Large intestine (tissue), 3 donors: ENCODE measurements around the gene ATP10A. TPM values are rescaled to one million over a fixed set of nuclear protein-coding genes. Genes with fewer than 3 reads are reported as not detected.

Source experiments
- DNase-seq, 2 donors: peaks; one replicate each; pipeline versions ENCODE4 v3.0.0 to v3.0.0-alpha.2; 2013
- H3K27ac ChIP-seq: one replicate; pipeline ENCODE4 v1.5.1; 2013; ENCODE audit warnings: low read length
- H3K27me3 ChIP-seq: 2 replicates; pipeline ENCODE4 v1.6.1; 2013; ENCODE audit warnings: low read length; ENCODE audit not compliant: control insufficient read depth, insufficient read depth
- H3K36me3 ChIP-seq: 2 replicates; pipeline ENCODE4 v1.6.1; 2013; ENCODE audit warnings: low read length; ENCODE audit not compliant: control insufficient read depth, insufficient read depth
- H3K4me1 ChIP-seq: one replicate; pipeline ENCODE4 v1.6.1; 2013; ENCODE audit warnings: low read length; ENCODE audit not compliant: control insufficient read depth, insufficient read depth
- H3K4me3 ChIP-seq: one replicate; pipeline ENCODE4 v1.5.1; 2013; ENCODE audit warnings: low read length
- H3K9me3 ChIP-seq: one replicate; pipeline ENCODE4 v1.6.1; 2013; ENCODE audit warnings: mild to moderate bottlenecking, low read depth, low read length, moderate library complexity; ENCODE audit not compliant: control insufficient read depth
- WGBS: methylation state at CpG from one replicate; pipeline ENCODE4 v1.1.5; 2013; ENCODE audit warnings: low lambda C conversion rate; ENCODE audit not compliant: insufficient coverage; 5-methylcytosine and 5-hydroxymethylcytosine counted together
- polyA plus RNA-seq: library from polyadenylated mRNA; unstranded; fragments of 120-200 nt; gene quantifications from one replicate; pipeline ENCODE4 v1.2.1, GENCODE V29; 2013

The ATP10A gene
- polyA plus RNA-seq, 1 donor = 2.2 TPM

- no peaks in the 10 kb centered on the region for H3K9me3 ChIP-seq
- no peak overlapping the region for H3K4me3 ChIP-seq
- DNase-seq = no peak
- H3K27me3 ChIP-seq = no peaks in the 10 kb centered on the region
- no peaks in the 10 kb centered on the region for H3K36me3 ChIP-seq
- peaks cover 9% of the 10 kb centered on the region for H3K4me1 ChIP-seq
- no CpG with 5 or more reads among the region's 6 CpGs for WGBS
- H3K27ac ChIP-seq = no peak overlapping the region
Observed at GRCh38 chr15:25671132-25671531, 192.0 kb downstream of the ATP10A start.

DNA sequence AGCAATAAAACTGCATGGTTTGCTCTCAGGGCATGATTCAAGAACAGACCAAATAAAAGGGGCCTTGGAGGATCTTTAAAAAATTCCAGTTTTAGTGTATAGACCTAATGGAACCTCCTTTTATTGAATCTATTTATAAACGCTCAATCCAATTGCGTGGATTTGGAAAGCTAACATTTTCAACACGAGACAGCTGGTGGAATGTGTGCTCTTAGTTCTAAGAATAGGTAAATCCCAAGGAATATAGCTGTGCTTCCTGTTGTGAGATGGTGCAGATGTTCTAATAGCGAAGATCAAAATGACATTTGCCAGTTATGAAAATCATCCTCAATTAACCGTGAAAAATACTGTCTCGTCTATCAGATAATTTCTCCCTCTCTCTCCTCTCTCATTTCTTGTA, 192.5 kb downstream of the ATP10A start:
- no CpG with 5 or more reads among the region's 6 CpGs for WGBS
- peaks cover 9% of the 10 kb centered on the region for H3K4me1 ChIP-seq
- no peak overlapping the region for H3K27ac ChIP-seq
- H3K4me3 ChIP-seq = no peak overlapping the region
- DNase-seq = no peak
- H3K36me3 ChIP-seq = no peaks in the 10 kb centered on the region
- no peaks in the 10 kb centered on the region for H3K27me3 ChIP-seq
- H3K9me3 ChIP-seq = no peaks in the 10 kb centered on the region

- no CpG with 5 or more reads among the region's 15 CpGs for WGBS
- Histone ChIP-seq H3K4me1 (peaks cover 9% of the 10 kb centered on the region), H3K27me3 (no peaks in the 10 kb centered on the region), H3K9me3 (no peaks in the 10 kb centered on the region), H3K4me3 (peak overlapping the region; percentile 6), H3K27ac (no peak overlapping the region), H3K36me3 (no peaks in the 10 kb centered on the region)
- peak; percentile 38 to 63 for DNase-seq
Observed at GRCh38 chr15:25670025-25670554, 193.0 kb downstream of the ATP10A start.

DNA sequence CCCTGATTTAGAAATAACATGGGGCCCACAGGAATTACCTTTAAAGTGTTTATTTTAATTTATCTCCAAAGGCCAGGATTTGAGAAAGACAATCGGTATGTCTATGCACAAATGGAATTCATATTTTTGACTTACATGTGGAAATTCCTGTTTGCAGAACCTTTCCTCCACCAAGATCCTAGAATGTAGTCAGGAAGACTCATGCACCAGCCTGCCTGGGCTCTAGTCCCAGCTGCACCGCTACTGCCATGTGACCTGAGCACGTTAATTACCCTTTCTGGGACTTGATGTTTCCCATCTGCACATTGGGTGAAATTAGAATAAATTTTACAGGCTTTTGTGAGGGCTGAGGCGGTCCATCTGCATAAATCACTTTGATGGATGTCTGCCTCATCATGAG, 194.2 kb downstream of the ATP10A start:
- Histone ChIP-seq H3K27ac (no peak overlapping the region), H3K36me3 (no peaks in the 10 kb centered on the region), H3K4me3 (no peak overlapping the region), H3K27me3 (no peaks in the 10 kb centered on the region), H3K4me1 (peaks cover 9% of the 10 kb centered on the region), H3K9me3 (no peaks in the 10 kb centered on the region)
- WGBS = 86% methylated on average over 1 of the region's 4 CpGs
- no peak for DNase-seq

DNA sequence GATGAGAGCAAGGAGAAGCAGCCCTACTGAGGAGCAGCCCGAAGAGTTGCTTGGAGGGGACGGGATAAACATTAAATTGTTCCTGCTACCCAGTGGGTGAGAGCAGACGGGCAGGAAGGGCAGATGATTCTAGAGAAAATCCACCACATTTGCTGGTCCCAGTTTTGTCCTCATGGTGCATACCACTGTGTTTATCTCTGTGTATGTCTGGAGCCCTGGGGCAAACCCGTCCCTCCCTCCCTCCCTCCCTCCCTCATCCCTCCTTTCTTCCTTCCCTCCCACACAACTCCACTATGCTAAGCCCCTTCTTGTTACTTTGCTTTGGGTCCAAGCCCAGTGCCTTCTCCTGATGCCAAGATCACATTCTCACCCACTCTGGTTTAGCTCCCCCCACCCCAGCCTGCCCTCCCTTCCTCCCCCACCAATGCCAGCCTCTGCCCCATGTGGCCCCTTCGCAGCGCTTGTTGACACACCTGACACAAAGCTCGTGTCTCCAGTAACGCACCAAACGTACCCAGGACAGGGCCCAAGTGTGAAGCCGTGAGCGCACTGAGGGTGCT, 194.8 kb downstream of the ATP10A start:
- Histone ChIP-seq H3K4me3 (no peak overlapping the region), H3K36me3 (no peaks in the 10 kb centered on the region), H3K9me3 (no peaks in the 10 kb centered on the region), H3K27me3 (no peaks in the 10 kb centered on the region), H3K27ac (no peak overlapping the region), H3K4me1 (peaks cover 9% of the 10 kb centered on the region)
- no CpG with 5 or more reads among the region's 11 CpGs for WGBS
- DNase-seq = no peak

DNA sequence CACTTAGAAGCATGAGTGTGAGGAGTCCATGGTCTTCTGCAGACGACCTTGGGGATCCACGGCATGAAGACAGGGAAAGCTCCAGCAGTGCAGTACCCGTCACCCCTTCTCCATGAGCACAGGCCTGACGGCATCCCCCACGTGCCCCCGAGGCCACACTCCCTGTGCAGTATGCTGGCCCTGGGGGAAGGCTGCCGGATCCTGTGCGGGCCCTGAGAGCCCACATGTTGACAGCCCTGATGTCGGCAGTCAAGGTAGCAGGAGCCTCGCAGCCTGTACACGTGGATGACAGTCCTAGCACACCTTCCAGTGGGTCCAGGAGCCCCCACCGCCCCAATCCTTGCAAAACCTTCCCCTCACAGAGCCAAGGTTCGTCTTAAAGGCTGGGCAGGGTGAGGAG, 195.3 kb downstream of the ATP10A start:
- H3K36me3 ChIP-seq = no peaks in the 10 kb centered on the region
- H3K4me3 ChIP-seq = no peak overlapping the region
- peaks cover 9% of the 10 kb centered on the region for H3K4me1 ChIP-seq
- no peak overlapping the region for H3K27ac ChIP-seq
- H3K27me3 ChIP-seq = no peaks in the 10 kb centered on the region
- no peaks in the 10 kb centered on the region for H3K9me3 ChIP-seq
- no CpG with 5 or more reads among the region's 13 CpGs for WGBS
- DNase-seq = no peak

GRCh38 chr15:25665913-25666312, 197.2 kb downstream of the ATP10A start:
- no peaks in the 10 kb centered on the region for H3K27me3 ChIP-seq
- DNase-seq = no peak
- peaks cover 7% of the 10 kb centered on the region for H3K4me1 ChIP-seq
- no peaks in the 10 kb centered on the region for H3K36me3 ChIP-seq
- no peak overlapping the region for H3K27ac ChIP-seq
- WGBS = no CpG with 5 or more reads among the region's 3 CpGs
- no peak overlapping the region for H3K4me3 ChIP-seq
- no peaks in the 10 kb centered on the region for H3K9me3 ChIP-seq

DNA sequence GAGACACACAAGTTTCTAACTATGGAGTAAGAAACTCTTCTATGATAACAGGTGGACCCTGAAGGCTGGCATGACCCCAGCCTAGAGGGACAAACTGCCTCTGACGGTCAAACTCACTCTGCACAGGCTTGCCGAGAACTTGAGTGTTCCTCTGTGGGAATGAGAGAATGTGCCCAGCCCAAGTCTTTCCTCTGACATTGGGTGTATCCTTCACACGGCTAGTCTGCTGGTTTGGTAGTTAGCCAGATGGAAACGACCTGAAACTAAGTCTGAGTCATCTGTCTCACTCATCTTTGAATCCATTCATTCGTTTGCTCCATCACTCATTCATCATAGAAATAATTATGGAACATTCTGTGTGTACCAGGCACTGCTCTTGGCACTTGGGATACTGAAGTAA, 198.4 kb downstream of the ATP10A start:
- no peak overlapping the region for H3K4me3 ChIP-seq
- no peaks in the 10 kb centered on the region for H3K9me3 ChIP-seq
- H3K27me3 ChIP-seq = no peaks in the 10 kb centered on the region
- no peaks in the 10 kb centered on the region for H3K4me1 ChIP-seq
- H3K36me3 ChIP-seq = no peaks in the 10 kb centered on the region
- H3K27ac ChIP-seq = no peak overlapping the region
- no CpG with 5 or more reads among the region's 5 CpGs for WGBS
- DNase-seq = no peak

GRCh38 chr15:25663515-25663914, 199.6 kb downstream of the ATP10A start:
- Histone ChIP-seq H3K4me3 (no peak overlapping the region), H3K9me3 (no peaks in the 10 kb centered on the region), H3K27me3 (no peaks in the 10 kb centered on the region), H3K4me1 (no peaks in the 10 kb centered on the region), H3K27ac (no peak overlapping the region), H3K36me3 (no peaks in the 10 kb centered on the region)
- no peak for DNase-seq
- 80% methylated on average over 1 of the region's 5 CpGs for WGBS

DNA sequence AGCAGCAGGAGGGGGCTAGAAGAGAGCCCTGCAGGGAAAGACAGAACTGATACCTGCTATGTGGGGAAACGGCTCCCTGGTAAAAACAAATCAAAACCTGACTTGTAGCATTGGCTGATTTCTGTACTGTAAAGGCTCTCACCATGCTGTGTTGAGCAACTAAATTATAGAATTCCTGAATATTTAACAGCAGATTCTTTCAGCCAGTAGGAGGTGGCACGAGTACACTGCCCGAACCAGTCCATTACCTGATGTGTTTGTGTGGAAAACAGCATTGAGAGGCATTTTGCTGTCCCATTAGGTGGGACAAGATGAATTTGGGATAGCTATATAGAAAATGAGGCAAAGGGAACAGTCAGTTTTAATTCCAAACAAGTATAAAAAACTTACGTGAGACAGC, 201.2 kb downstream of the ATP10A start:
- Histone ChIP-seq H3K27ac (no peak overlapping the region), H3K4me1 (no peaks in the 10 kb centered on the region), H3K27me3 (no peaks in the 10 kb centered on the region), H3K9me3 (no peaks in the 10 kb centered on the region), H3K36me3 (no peaks in the 10 kb centered on the region), H3K4me3 (no peak overlapping the region)
- WGBS = no CpG with 5 or more reads among the region's 4 CpGs
- no peak for DNase-seq

DNA sequence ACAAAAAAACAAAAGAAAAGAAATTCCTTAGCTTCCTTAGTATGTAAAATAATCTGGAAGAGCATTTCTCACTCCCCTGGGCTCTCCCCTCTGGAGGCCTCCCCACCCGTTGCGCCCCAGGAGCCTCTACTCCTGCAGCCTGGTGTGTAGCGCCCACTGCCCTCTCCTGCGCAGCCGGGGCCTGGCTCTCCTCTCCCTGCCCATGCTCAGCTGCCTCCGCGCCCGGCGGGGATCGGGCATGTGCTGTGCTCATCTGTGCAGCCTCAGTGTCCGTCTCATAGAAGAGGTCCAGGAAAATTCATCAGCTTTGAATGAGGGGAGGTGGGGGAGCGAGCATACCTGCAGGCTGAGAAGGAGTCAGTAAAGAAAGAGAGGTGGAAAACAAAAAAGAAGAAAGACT, 203.9 kb downstream of the ATP10A start:
- Histone ChIP-seq H3K9me3 (no peaks in the 10 kb centered on the region), H3K27me3 (no peaks in the 10 kb centered on the region), H3K4me1 (no peaks in the 10 kb centered on the region), H3K4me3 (no peak overlapping the region), H3K27ac (no peak overlapping the region), H3K36me3 (no peaks in the 10 kb centered on the region)
- DNase-seq = no peak
- 80% methylated on average over 1 of the region's 12 CpGs for WGBS
